Neuronal stem cell (in vitro differentiated cells): ENCODE results near the gene KIFC3.
A peak's percentile ranks its signal among the peaks of the same experiment; 100 is the strongest.

Experiments used
- DNase-seq: peaks from one replicate; pipeline ENCODE4 v3.0.0-alpha.2; 2013; ENCODE audit warnings: low spot score
- H2AFZ ChIP-seq: one replicate; pipeline ENCODE4 v1.6.1; 2013; ENCODE audit warnings: mild to moderate bottlenecking, low read length, inconsistent platforms
- H2AK5ac ChIP-seq: 2 replicates; pipeline ENCODE4 v1.6.1; 2013; ENCODE audit warnings: low read depth, mild to moderate bottlenecking, inconsistent platforms, low read length, moderate library complexity, mixed read lengths
- H2BK120ac ChIP-seq: 2 replicates; pipeline ENCODE4 v1.6.1; 2013; ENCODE audit warnings: low read depth, mild to moderate bottlenecking, inconsistent platforms, low read length, moderate library complexity, mixed read lengths
- H2BK12ac ChIP-seq: one replicate; pipeline ENCODE4 v1.6.1; 2013; ENCODE audit warnings: low read length, inconsistent platforms
- H2BK15ac ChIP-seq: 2 replicates; pipeline ENCODE4 v1.6.1; 2013; ENCODE audit warnings: mild to moderate bottlenecking, low read length, inconsistent platforms, mixed read lengths
- H2BK5ac ChIP-seq: one replicate; pipeline ENCODE4 v1.6.1; 2013; ENCODE audit warnings: inconsistent platforms, mild to moderate bottlenecking, low read length, moderate library complexity
- H3K14ac ChIP-seq: one replicate; pipeline ENCODE4 v1.6.1; 2013; ENCODE audit warnings: low read length, inconsistent platforms
- H3K18ac ChIP-seq: 2 replicates; pipeline ENCODE4 v1.6.1; 2013; ENCODE audit warnings: low read length, inconsistent platforms
- H3K23ac ChIP-seq: 2 replicates; pipeline ENCODE4 v1.6.1; 2013; ENCODE audit warnings: low read depth, mild to moderate bottlenecking, mixed read lengths, low read length, inconsistent platforms; ENCODE audit not compliant: poor library complexity
- H3K27ac ChIP-seq: replicated peaks from 3 replicates; pipeline ENCODE4 v1.5.1; 2013; ENCODE audit warnings: low read length, inconsistent platforms
- H3K27me3 ChIP-seq, 3 experiments: 2 replicates each; pipeline ENCODE4 v1.6.1; 2013; ENCODE audit warnings: low read length in 3 of 3, mild to moderate bottlenecking in 2 of 3, inconsistent platforms in 1 of 3, low read depth in 1 of 3, mixed read lengths in 1 of 3, moderate library complexity in 1 of 3; ENCODE audit not compliant: control insufficient read depth in 3 of 3, insufficient read depth in 3 of 3
- H3K36me3 ChIP-seq, 2 donors: replicated peaks in 1 of 2; 2 replicates each; pipeline ENCODE4 v1.6.1; 2013; ENCODE audit warnings: low read length in 2 of 2; ENCODE audit not compliant: control insufficient read depth in 2 of 2, insufficient read depth in 2 of 2
- H3K4ac ChIP-seq: 2 replicates; pipeline ENCODE4 v1.6.1; 2013; ENCODE audit warnings: inconsistent platforms, mild to moderate bottlenecking, low read length, moderate library complexity
- H3K4me1 ChIP-seq, 2 donors: 1 replicate in 1 of 2; 2 replicates in 1 of 2; pipeline ENCODE4 v1.6.1; 2013; ENCODE audit warnings: low read length in 2 of 2, low read depth in 1 of 2; ENCODE audit not compliant: control insufficient read depth in 2 of 2, insufficient read depth in 1 of 2
- H3K4me2 ChIP-seq: one replicate; pipeline ENCODE4 v1.6.1; 2013; ENCODE audit warnings: mild to moderate bottlenecking, low read length, inconsistent platforms; ENCODE audit not compliant: insufficient read depth, poor library complexity, severe bottlenecking
- H3K4me3 ChIP-seq, 2 donors: 2 replicates each; pipeline ENCODE4 v1.5.1; 2013; ENCODE audit warnings: low read length in 2 of 2, mild to moderate bottlenecking in 2 of 2, inconsistent platforms in 1 of 2, moderate library complexity in 1 of 2
- H3K79me1 ChIP-seq: one replicate; pipeline ENCODE4 v1.6.1; 2013; ENCODE audit warnings: low read depth, mild to moderate bottlenecking, inconsistent platforms, low read length, moderate library complexity
- H3K9ac ChIP-seq: one replicate; pipeline ENCODE4 v1.6.1; 2013; ENCODE audit warnings: mild to moderate bottlenecking, low read depth, low read length, inconsistent platforms; ENCODE audit not compliant: poor library complexity
- H3K9me3 ChIP-seq, 2 donors: replicated peaks in 1 of 2; 2 replicates each; pipeline versions ENCODE3 to v1.6.1; 2013; ENCODE audit warnings: low read length in 2 of 2, mild to moderate bottlenecking in 2 of 2, inconsistent platforms in 1 of 2, low read depth in 1 of 2, mixed read lengths in 1 of 2, moderate library complexity in 1 of 2; ENCODE audit not compliant: control insufficient read depth in 2 of 2, insufficient read depth in 1 of 2
- H4K8ac ChIP-seq: one replicate; pipeline ENCODE4 v1.6.1; 2013; ENCODE audit warnings: low read depth, mild to moderate bottlenecking, inconsistent platforms, low read length, moderate library complexity
- H4K91ac ChIP-seq: one replicate; pipeline ENCODE4 v1.6.1; 2013; ENCODE audit warnings: low read length, low read depth, mild to moderate bottlenecking, inconsistent platforms; ENCODE audit not compliant: poor library complexity
- WGBS, 2 donors: extraction: QIAGEN DNeasy Blood & Tissue Kit; methylation state at CpG; one replicate each; pipeline ENCODE4 v1.1.7; 2013; ENCODE audit warnings: missing lambda C conversion rate in 2 of 2, mixed read lengths in 1 of 2; ENCODE audit not compliant: insufficient read length in 2 of 2, insufficient replicate concordance in 1 of 2; ENCODE audit errors: extremely low coverage in 2 of 2; 5-methylcytosine and 5-hydroxymethylcytosine counted together

The KIFC3 gene

GRCh38 chr16:57773655-57774295 is 28.5 kb downstream of the KIFC3 start:
- no peak for DNase-seq
- H3K36me3 ChIP-seq = no peaks in the 10 kb centered on the region
- H4K8ac ChIP-seq = peak overlapping the region; percentile 43
- no peaks in the 10 kb centered on the region for H3K79me1 ChIP-seq
- H3K9ac ChIP-seq = no peak overlapping the region
- H3K4me2 ChIP-seq = no peak overlapping the region
- H3K14ac ChIP-seq = peak overlapping the region; percentile 89
- no CpG with 5 or more reads among the region's 11 CpGs for WGBS, 2 donors
- no peak overlapping the region for H3K4ac ChIP-seq
- H3K18ac ChIP-seq = peak overlapping the region; percentile 15
- no peaks in the 10 kb centered on the region for H3K27me3 ChIP-seq
- no peak overlapping the region for H2BK15ac ChIP-seq
- H2BK120ac ChIP-seq = peak overlapping the region; percentile 41
- H2AK5ac ChIP-seq = peak overlapping the region; percentile 92
- no peaks in the 10 kb centered on the region for H3K9me3 ChIP-seq
- no peak overlapping the region for H4K91ac ChIP-seq
- H3K23ac ChIP-seq = no peak overlapping the region
- H2BK5ac ChIP-seq = peak overlapping the region; percentile 66
- H2BK12ac ChIP-seq = peak overlapping the region; percentile 22
- no peak overlapping the region for H3K27ac ChIP-seq
- H3K4me3 ChIP-seq = no peak overlapping the region
- peaks cover 0 to 14% of the 10 kb centered on the region in 2 donors for H3K4me1 ChIP-seq
- H2AFZ ChIP-seq = no peak overlapping the region

GRCh38 chr16:57773019-57773418 is 29.3 kb downstream of the KIFC3 start:
- Histone ChIP-seq H2BK5ac (no peak overlapping the region), H2AK5ac (no peak overlapping the region), H3K4me2 (no peak overlapping the region), H3K27me3 (no peaks in the 10 kb centered on the region), H3K4ac (no peak overlapping the region), H3K14ac (no peak overlapping the region), H3K9ac (no peak overlapping the region), H3K27ac (no peak overlapping the region), H3K4me3 (no peak overlapping the region), H4K91ac (no peak overlapping the region), H3K4me1 (peaks cover 0 to 14% of the 10 kb centered on the region in 2 donors), H2BK12ac (peak overlapping the region; percentile 22), H3K9me3 (no peaks in the 10 kb centered on the region), H2BK120ac (no peak overlapping the region), H2BK15ac (peak overlapping the region; percentile 49), H2AFZ (no peak overlapping the region), H3K36me3 (no peaks in the 10 kb centered on the region), H3K18ac (no peak overlapping the region), H3K79me1 (no peaks in the 10 kb centered on the region), H3K23ac (no peak overlapping the region), H4K8ac (no peak overlapping the region)
- DNase-seq = no peak
- no CpG with 5 or more reads among the region's 11 CpGs for WGBS, 2 donors

DNA sequence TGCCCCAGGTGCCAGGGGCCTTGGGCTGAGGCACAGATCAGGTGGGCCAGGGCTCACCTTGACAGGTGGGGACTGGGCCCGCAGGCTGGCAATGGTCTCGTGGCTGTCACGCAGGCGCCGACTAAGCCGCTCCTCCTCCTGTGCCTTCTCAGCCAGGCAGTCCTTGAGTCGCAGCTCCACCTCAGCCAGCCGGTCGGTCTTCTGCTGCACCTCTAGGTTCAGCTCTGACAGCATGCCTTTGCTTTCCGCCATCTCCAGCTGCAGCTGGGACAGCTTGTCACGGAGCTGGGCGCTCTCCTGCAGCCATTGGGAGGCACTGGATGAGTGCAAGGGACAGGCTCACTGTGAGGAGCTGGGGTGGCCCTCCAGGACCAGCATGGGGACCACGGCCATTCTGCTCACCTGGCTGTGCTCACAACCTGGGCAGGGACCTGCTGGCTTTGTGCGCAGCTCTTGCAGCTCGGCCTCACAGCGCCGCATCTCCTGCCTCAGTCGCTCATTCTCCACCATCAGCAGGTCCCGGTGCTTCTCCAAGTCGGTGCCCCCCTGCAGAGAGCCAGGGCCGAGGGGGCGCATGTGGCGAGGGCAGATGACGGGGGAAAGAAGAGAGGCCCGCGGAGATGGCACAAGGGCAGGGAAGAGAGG is 31.0 kb downstream of the KIFC3 start:
- no peaks in the 10 kb centered on the region for H3K36me3 ChIP-seq
- H3K27me3 ChIP-seq = no peaks in the 10 kb centered on the region
- H2BK5ac ChIP-seq = no peak overlapping the region
- H3K23ac ChIP-seq = peak overlapping the region; percentile 17
- H2AFZ ChIP-seq = no peak overlapping the region
- no peak overlapping the region for H3K27ac ChIP-seq
- H3K4me2 ChIP-seq = no peak overlapping the region
- no peak for DNase-seq
- peak overlapping the region; percentile 44 for H2BK120ac ChIP-seq
- peak overlapping the region; percentile 88 for H2AK5ac ChIP-seq
- peak overlapping the region; percentile 92 for H4K91ac ChIP-seq
- H3K9me3 ChIP-seq = no peaks in the 10 kb centered on the region
- peak overlapping the region; percentile 57 for H3K18ac ChIP-seq
- H3K4me1 ChIP-seq = peaks cover 0 to 14% of the 10 kb centered on the region in 2 donors
- peak overlapping the region; percentile 47 for H3K14ac ChIP-seq
- no peak overlapping the region for H4K8ac ChIP-seq
- WGBS, 2 donors = no CpG with 5 or more reads among the region's 26 CpGs
- H2BK12ac ChIP-seq = peak overlapping the region; percentile 90
- peak overlapping the region; percentile 49 for H2BK15ac ChIP-seq
- H3K79me1 ChIP-seq = no peaks in the 10 kb centered on the region
- no peak overlapping the region for H3K9ac ChIP-seq
- no peak overlapping the region for H3K4me3 ChIP-seq
- no peak overlapping the region for H3K4ac ChIP-seq

DNA sequence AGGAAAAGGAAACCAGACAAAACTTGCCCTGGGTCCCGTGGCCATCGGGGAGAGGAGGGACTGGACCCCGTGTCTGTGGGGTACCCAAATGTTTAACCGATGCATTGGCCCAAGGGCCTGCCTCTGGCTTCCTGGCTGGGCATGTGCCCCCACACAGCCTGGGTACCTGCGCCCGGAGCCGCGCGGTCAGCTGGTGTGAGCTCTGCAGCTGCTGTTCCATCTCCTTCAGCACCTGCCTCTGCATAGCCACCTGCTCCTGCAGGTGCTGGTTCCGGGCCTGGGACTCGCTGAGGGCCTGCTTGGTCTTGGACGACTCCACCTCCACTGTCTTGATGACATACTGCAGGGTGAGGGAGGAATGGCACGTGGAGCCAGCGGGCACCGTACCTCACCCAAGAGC is 31.9 kb downstream of the KIFC3 start:
- H4K91ac ChIP-seq = no peak overlapping the region
- H2BK5ac ChIP-seq = no peak overlapping the region
- H3K27ac ChIP-seq = no peak overlapping the region
- H3K18ac ChIP-seq = no peak overlapping the region
- H2AK5ac ChIP-seq = peak overlapping the region; percentile 46
- H3K9me3 ChIP-seq = no peaks in the 10 kb centered on the region
- no peak overlapping the region for H3K4me3 ChIP-seq
- no peaks in the 10 kb centered on the region for H3K36me3 ChIP-seq
- no peak overlapping the region for H3K9ac ChIP-seq
- H3K23ac ChIP-seq = peak overlapping the region; percentile 73
- no peak overlapping the region for H4K8ac ChIP-seq
- peak overlapping the region; percentile 94 for H3K14ac ChIP-seq
- DNase-seq = no peak
- H3K4me1 ChIP-seq = peaks cover 0 to 5% of the 10 kb centered on the region in 2 donors
- no CpG with 5 or more reads among the region's 15 CpGs for WGBS, 2 donors
- no peak overlapping the region for H3K4ac ChIP-seq
- peak overlapping the region; percentile 87 for H2BK15ac ChIP-seq
- no peak overlapping the region for H3K4me2 ChIP-seq
- H3K79me1 ChIP-seq = no peaks in the 10 kb centered on the region
- no peak overlapping the region for H2BK120ac ChIP-seq
- no peaks in the 10 kb centered on the region for H3K27me3 ChIP-seq
- H2BK12ac ChIP-seq = no peak overlapping the region
- no peak overlapping the region for H2AFZ ChIP-seq
